Metanephros (tissue), 2 donors: Measurements from ENCODE around the gene TTBK2. TPM values are rescaled to one million over a fixed set of nuclear protein-coding genes. Genes with fewer than 3 reads are reported as not detected.

Experiments used
- small RNA-seq: library from RNA; depleted of rRNA; stranded (forward); fragments of <200 nt; gene quantifications from one replicate; pipeline ENCODE3, GENCODE V24; 2014; ENCODE audit warnings: low replicate concordance
- total RNA-seq: library from RNA; depleted of rRNA; stranded (reverse); fragments of >200 nt; gene quantifications from one replicate; pipeline ENCODE4 v1.2.3, GENCODE V29; 2014

Gene TTBK2
- total RNA-seq = 14.9 TPM

GRCh38 chr15:42920519-42921341 is at the start of gene TTBK2:
TTBK2 (minus strand) TSS chr15:42920778; CDS start chr15:42878617, 42,161 bp downstream.

GRCh38 chr15:42736793-42737528 is 183.6 kb downstream of the TTBK2 start, which contains the start of gene CDAN1:
CDAN1 (minus strand) TSS chr15:42737128; CDS start chr15:42737102, 26 bp downstream.

Small RNA genes within 50 kb of the gene (small RNA-seq; reads per million reads assigned to genes)
- gene KRT8P50 = not detected

Other genes starting within 250 kb of the TTBK2 start
- gene CDAN1, start 183.7 kb downstream of the TTBK2 start, total RNA-seq = 15.7 TPM
- gene UBR1, start 185.3 kb upstream of the TTBK2 start, total RNA-seq = 43.1 TPM
- gene TMEM62, start 212.8 kb upstream of the TTBK2 start, total RNA-seq = 18.3 TPM